Esophagus mucosa (tissue), 1 donor: ENCODE results near the gene FKBP14. TPM values are rescaled to one million over a fixed set of nuclear protein-coding genes. Genes with fewer than 3 reads are reported as not detected.
"Not testable (repeated sequence)": the region's sequence is repeated elsewhere in the genome, so short reads cannot be mapped to it uniquely, and the experiment has no call there.

ENCODE experiments used
- ATAC-seq: fragments of 200-7000 bp; cut with Tn5 transposase; one replicate; pipeline ENCODE4 v1.9.1; 2020
- total RNA-seq: library from RNA; stranded (reverse); gene quantifications from one replicate; pipeline ENCODE4 v1.2.4, GENCODE V29; 2023
- donor health status: DM: yes; HTN: yes; CAD: no.

The FKBP14 gene
- total RNA-seq, 1 donor from 2014 or later, result 7.6 TPM

DNA sequence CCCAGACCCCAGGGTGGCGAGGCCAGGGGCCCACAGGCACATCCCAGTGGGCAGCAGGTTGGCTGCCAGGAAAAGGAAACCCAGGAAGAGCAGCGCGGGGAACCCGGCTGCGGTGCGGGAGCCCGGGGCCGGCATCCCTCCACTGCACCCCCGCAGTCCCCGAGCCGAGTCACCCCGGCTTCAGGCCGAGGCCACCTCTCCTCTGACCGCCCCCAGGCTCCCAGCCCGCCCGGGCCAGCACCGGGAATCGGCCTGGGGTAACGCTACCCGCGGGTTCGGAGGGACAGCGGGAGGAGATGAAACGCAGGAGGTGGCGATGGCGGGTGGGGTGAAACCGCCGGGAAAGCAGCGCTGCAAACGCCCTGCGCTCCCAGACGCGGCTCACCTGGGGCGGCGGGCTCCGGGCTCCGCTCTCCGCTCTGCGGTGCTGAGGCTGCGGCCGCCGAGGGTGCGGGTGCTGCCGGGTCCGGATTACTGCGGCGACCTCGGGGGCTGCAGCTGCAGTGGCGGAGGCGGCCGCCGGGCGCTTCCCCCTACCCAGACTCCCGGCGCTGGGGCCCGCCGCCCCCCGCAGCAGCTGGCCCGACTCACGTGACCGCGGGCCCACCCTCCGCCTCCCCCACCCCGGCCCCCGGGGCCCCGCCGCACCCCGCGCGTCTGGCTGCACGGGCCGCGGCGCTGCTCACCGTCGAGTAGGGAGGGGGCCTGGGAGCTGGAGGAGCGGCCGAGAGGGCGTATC, 37.1 kb downstream of the FKBP14 start, which contains the start of gene SCRN1:
SCRN1 (minus strand) TSS at position 545 of the 739 bp plus-strand sequence. CDS start 20,734 bp downstream, outside the sequence.
- ATAC-seq, result peak; percentile 71

DNA sequence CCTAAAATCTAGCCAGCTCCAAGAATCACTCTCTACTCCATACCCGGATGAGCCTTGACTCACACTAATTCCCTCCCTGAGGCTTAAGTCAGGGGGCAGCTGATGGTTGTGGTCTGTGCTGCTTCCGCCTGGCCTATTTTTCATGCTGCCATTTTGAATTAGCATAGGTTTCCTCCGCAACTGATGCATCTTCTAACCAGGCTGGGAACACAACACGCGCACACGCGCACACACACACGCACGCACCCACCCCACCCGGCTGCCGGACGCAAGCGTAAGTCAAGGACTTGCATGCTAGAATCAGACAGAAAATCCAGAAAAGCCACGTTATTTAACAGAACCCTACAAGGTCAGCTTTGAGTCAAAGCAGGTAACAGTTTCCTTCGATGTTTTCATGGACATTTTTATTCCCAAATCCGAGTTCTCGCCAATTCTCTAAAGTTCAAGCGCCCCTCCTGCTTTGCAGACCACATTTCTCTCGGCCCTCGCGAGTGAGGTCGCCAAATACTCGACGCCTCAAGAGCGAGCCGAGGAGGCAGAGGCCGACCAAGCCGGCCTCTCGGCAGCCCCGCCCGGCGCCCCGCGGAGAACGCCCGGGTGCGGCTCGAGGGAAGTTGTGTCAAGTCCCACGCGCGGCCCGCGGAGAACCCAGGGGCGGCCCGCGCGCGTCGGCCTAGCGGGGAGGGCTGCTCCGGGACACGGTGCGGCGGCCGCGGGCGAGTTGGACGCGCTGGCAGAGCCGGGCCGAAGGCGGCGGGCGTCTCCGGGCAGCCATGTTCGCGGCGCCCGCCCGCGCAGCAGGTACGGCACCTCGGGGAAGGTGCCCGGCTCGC, 37.9 kb downstream of the FKBP14 start:
- peak; percentile 60 for ATAC-seq

DNA sequence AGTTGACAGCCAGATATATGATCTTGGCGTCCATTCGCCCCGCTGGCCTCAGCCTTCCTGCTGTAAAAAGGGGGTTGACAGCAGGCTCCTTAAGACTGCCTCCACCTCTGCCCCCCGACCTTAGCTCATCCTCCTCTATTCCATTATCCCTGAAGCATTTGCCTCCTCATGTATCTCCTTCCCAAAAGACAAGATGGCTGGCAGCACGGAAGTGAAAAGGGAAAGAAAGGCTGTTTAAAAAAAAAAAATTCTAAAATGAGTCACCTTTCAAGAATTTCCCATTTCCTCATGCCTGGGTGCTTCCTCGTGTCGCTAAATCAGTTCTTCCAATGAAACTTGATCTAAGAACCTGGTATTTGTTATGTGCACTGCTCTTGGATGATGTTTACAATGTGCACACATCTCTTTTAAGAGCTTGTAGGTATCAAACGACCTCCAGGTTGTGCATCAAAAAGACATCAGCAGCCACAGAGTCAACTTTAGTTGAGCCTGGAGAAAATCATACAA, 38.6 kb downstream of the FKBP14 start:
- ATAC-seq, result peak; percentile 50

DNA sequence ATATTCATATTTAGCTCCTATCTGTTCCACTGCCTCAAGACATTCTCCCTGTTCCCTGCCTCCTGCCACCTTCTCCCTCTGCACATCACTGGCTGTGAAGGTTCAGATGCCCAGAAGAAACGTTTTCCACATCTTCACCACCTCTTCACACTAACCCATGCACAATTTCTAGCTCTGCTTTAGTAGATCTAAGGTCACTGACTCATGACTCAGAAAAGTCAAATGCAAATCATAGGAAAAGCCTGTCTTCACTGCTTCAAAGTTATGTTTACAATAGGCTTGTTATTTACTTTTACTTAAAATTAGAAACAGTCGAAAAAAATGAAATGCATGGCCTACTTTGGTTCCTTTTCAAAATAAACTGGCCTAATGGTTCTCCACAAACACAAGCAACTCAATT, 39.4 kb downstream of the FKBP14 start:
- peak; percentile 21 for ATAC-seq

DNA sequence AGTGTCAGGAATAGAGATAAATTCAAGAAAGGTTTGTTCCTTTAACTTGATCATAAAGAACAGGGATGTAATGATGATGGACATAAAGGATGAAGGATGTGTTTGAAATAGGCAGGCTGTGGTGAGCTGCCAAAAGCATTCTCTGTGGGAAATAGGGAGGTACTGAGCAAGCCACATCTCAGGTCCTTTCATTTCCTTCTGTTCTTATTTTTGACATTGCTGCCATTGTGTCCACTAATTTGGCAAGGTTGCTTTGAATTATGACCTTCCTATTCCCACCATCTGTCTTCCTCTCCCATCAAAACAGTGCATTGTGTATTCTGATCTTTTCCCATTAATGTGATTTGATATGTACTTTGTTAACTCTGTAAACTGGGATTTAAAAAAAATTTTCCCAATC, 46.4 kb downstream of the FKBP14 start:
- no peak for ATAC-seq

DNA sequence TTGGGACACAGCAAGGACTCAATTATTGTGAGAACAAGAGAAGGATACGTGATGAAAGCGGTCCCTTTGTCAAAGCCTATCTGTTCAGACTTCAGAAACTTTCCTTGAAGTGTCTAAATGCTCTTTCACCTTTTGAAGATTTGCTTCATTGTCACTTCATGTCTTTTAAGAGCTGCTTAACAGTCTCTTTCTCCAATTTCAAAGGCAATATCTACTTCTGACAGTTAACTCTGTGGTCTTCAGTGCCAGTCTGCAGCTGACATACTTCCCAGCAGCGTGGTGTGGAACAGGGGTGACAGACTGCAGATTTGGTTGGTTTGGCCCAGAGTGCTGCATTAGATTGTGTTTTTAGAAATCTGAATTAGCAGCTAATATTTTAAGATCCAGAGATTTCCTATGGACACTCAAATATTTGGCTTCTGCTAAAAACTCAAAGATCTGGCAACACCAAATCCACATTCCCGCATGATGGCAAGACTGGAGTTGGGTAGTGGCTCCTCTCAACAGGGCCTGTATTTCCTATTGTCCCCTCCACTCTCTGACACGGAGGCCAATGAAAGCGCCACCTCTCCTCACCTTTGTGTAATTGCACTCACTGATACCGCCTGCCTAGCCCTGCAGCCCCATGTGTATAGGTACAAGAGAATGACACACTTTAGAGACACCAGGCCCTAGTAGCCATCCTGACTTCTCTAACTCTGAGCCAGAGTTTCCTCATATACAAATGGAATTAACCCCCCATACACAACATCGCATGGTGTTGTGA, 48.4 kb downstream of the FKBP14 start:
- no peak for ATAC-seq

DNA sequence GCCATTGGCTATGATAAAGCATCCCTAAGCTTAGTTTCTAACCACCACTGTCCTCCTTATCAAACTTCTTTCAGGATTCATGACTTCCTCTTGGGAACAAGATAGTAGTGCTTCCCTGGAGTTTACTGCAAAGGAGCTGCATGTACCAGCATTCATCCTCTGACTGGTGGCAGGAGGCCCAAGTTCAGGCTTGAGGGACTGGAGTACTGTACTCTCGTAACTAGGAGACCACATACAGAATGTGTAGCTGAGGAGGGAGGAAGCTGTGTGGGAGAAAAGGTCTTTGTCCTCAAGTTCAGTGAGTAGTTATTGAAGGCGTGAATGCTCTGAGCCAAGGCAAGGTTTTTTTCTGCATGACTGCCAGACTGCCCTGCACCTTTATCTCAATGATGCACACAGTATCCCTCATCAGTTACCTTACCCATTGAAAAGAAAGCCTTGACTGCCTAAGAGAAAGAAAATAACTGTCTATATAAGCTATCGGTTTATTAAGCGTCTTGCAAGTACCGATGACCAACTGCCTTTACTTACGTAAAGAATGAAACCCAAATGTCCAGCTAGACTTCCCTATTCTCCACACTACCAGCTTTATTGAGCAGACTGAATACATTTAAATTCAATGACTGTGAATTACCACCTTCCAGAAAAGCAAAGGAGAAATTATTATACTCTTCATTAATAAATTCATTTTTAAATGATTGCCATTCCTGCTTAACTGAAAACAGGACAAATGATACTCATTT, 49.7 kb downstream of the FKBP14 start:
- ATAC-seq, result no peak

DNA sequence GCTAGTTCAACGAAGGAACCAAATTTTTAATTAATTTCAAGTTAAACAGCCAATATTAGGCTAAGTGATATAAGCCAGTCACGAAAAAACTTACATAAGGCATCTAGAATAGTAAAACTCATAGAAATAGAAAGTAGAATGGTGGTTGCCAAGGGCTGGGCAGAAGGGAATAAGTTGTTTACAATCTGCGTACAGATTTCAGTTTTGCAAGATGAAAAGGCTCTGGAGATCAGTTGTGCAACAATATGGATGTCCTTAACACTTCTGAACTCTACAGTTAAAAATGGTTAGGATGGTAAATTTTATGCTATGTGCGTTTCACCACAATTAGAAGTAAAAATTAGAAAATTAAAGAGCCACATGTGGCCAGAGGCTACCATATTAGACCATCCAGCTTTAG, 50.2 kb downstream of the FKBP14 start:
- ATAC-seq, result no peak

DNA sequence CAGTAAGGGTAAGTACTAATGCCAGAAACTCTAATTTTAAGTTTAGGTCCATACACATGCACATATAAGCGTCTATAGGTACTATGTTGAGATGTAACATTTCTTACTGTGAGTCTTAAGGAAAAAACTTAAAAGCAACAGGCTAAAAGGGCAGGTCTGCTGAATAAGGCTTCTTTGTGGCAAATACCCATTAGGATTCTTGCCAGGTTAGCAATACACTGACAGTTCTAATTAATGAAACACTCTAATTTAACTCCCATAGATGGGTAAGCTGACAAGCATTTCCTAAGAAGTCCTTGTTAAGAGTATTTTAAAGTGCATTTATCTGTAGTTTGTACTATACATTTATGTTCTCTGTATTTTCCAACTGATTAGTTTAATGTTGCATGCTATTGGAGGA, 50.9 kb downstream of the FKBP14 start:
- ATAC-seq, result no peak

DNA sequence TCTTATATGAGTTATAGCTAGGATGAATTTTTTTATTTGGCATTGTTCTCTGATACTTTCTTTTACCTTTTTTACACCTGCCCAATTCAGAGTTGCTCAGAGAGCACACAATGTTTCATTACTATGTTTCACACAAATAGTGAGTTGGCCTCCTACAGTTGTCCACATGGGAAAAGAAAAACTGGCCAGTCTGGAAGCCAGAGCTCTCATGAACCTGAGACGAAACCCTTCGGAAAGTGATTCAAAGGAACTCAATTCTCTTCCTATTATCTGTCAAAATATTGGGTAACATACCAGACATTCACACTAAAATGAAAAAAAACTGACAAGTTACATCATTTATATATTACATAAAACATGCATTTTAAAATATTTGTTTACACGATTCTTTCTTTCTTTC, 52.2 kb downstream of the FKBP14 start:
- ATAC-seq, result no peak

DNA sequence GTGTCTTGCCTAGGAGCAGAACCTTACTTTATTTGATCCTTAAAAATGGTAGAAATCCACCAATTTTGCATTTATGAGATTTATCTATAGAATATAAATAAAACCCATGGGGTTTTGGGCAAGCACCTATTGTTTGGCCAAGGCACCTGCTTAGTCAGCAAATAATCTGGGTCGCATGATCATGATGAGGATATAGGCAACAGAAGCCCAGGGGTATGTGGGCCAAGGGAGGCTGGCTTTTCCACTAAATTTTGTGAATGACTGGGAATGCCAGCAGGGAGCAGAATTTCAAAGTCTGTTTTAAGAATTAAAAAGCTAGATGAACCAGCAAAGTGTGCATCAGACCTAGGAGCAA, 54.2 kb downstream of the FKBP14 start:
- no peak for ATAC-seq

DNA sequence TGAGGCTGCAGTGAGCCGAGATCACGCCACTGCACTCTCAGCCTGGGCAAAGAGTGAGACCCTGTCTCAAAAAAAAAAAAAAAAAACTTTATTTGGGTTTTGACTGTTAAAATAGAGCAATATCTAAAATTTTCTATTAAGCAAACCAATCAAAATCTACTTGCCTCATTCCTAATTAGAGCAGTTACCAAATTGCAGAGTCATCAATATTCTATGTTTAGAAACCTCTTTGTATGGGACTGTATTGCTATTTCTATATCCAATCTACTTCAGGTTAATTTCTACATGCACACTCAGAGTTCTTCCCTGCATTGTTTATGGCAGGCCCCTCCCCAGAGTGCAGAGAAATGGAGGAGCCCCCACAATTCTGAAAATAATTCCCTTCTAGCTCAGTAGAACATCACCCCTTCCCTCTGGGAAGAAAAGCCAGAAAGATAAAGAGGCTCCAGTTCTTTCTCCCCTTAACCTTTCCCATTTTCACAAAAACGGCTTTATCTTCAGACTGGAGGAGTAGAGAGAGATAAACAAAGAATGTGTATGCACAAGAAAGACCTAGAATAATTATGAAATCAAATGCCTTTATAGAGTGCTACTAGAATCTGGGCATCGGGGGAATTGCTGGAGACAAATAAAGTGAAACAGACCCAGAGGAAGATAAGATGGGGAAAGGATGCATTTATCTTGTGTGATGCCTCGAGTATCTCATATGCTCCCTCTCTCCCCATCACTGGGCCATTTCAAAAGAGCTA, 54.8 kb downstream of the FKBP14 start:
- no peak for ATAC-seq

DNA sequence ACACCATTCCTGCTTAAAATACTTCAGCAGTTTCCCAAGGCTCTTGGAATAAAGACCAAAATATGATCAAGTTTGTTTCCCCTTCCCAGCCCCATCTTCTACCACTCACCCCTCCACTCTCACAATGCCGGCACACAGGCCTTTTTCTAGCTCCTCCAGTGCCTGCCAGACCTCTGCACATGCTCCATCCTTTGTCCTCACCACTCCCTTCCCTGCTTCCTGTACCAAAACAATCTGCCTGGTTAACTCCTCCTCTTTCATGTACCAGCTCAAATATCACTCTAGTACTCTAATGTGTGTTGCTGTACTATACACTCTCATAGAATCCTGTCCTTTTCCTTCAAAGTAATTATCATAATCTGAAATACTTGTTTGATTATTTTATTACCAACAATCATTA, 56.3 kb downstream of the FKBP14 start:
- ATAC-seq, result no peak

DNA sequence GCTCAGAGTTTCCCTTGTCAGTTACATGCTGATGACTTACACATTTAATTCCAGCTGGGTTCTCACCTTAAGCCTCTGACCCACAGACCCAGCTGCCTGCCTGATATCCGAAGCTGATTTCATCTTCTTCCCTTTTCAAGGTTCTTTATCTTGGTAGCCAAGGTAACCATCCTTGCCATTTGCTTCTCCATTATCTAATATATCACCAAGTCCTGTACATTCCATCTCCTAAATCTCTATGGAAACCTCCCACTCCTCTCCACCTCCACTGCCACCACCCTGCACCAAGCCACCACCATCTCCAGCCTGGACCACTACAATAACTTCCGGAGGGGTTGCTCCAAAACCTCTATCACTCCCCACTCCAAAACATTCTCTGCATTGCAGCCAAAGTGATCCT, 56.8 kb downstream of the FKBP14 start:
- no peak for ATAC-seq

DNA sequence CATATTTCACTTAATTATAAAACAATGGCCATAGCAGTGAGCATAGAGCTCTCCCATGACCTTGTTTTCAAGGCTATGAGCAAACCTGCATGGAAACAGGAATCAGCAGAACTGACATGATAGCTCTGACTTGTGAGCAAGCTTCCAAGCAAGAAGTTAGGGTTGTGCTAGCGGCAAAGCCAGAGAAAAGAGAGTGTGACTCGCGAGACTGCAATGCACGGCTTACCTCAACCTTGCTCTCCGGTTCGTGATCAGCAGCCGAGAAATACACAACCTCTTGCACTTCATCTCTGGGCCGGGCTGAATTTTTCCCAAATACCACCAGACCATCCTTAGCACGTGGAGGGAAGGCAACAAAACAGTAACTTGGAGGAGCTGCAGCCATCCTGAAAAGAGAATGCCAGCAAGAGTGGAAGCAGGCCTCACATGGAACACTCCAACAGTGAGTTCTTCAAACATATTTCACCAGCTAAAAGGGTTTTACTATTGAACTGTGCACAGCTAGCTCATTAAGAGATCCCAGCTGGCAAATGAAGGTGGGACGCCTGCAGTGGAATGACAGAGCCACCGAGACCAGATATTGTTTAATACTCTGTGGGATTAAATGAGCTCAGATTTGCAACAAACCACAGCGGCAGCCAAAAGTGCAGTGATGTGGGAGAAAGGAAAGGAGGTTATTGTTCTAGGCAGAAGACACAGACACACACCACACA, 57.7 kb downstream of the FKBP14 start:
- ATAC-seq, result no peak

DNA sequence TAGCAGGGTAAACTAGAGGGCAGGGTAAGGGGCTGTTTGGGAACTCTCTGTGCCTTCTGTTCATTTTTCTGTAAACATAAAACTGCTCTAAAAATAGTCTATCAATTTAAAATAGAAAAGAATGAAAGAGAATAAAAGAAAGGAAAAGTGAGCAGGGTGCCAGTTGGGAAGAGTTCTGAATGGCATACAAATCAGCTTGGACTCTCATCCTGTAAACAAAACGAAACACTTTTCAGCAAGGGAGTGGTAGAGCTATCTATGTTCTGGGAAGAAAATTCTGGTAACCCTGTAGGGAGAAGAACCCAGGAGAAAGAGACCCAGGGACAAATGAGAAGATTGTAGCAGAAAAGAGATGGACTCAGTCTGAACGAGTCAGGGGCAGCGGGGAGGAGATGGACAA, 61.5 kb downstream of the FKBP14 start:
- no peak for ATAC-seq

DNA sequence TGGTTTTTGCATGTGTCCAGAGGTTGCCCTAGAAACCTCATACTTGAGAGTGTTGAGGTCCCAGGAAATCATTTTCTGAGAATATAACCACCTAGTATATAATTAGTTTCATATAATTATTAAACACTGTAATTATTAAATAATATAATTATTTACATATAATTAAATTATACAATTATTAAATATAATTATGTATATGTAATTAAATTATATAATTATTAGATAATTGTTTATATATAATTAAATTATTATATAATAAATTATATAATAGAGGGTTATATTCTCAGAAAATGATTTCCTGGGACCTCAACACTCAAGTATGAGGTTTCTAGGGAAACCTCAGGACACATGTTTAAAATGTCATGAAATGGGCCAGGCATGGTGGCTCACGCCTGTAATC, 64.5 kb downstream of the FKBP14 start:
- ATAC-seq, result no peak

DNA sequence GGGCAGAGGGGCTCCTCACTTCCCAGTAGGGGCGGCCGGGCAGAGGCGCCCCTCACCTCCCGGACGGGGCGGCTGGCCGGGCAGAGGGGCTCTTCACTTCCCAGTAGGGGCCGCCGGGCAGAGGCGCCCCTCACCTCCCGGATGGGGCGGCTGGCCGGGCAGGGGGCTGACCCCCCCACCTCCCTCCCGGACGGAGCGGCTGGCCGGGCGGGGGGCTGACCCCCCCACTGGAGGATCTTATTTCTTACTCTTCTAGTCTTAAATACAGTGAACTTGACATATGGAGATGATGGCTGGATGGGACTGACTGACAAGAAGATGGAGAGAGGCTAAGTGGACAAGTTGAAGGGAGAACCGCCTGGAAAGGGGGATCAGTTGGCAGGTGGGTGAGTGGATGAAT, 64.9 kb downstream of the FKBP14 start:
- ATAC-seq, result not testable (repeated sequence)
